ENCODE data around the gene EVC.
"Not testable (repeated sequence)": the region's sequence is repeated elsewhere in the genome, so short reads cannot be mapped to it uniquely, and the experiment has no call there.

EVC gene

DNA sequence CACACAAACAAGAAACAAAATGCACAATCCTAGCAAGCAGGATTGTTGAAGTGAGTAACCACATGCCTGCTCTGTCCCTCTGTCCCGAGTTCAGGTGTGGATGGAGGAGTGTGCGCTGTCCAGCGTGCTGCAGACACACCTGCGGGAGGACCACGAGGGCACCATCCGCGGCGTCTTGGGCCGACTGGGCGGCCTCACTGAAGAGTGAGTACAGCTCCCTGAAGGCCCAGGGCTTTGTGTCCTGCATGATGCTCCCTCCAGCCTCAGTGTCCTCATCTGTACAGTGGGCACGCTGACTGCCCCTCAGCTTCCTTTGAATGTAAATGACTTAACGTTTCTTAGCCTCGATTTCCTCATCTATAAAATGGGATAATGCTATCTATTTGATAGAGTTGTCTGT lies 82.5 kb downstream of the EVC start:
- no peak for DNase-seq

DNA sequence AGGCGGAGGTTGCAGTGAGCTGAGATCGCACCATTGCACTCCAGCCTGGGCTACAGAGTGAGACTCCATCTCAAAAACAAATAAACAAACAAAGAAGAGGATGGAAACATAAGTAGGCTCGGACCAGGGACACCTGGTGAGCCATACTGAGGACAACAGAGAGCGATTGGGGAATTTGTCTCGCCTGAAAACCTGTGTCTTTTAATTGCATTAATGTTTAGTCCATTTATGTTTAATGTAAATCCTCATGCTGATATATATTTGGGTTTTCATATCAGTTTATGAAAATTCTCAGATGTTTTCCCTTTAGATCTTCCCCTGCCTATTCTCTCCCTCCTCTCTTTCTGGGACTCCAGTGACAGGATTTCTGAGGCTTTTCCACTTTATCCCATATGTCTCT lies 84.6 kb downstream of the EVC start:
- DNase-seq: no peak

- no peak for DNase-seq
Measured at GRCh38 chr4:5796976-5797375, 86.0 kb downstream of the EVC start.

- no peak for DNase-seq
Measured at GRCh38 chr4:5797866-5798265, 86.9 kb downstream of the EVC start.

DNA sequence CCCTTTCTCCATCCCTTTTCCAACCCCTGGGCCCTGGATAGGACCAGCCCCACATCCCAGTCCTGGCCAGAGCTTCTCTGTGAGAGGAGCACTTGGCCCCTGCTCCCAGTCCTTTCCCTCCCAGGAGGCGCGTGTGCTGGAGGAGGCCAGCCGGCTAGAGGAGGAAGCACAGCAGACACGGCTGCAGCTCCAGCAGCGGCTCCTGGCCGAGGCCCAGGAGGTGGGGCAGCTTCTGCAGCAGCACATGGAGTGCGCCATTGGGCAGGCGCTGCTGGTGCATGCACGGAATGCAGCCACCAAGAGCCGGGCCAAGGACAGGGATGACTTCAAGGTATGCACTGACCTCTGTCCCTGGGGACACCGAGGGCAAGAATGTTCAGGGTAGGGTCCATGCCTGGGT lies 87.5 kb downstream of the EVC start:
- no peak for DNase-seq

DNA sequence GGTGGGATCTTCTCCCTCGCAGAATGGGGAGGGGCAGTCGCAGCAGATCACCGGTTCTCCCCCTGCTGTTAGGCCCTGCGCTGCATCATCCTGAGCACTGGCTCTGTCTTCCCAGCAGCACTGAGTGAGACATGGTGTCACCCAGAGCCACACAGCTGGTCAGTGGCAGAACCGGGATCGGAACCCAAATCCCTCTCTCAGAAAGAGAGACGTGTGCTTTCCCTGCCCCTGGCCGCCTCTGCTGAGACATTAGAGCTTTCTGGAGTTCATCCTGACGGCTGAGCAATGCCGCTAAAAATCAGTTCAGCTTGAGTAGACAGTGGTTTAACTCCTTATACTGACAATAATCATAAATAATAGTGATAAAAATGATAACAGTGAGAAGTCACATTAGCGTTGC lies 87.9 kb downstream of the EVC start:
- no peak for DNase-seq

DNA sequence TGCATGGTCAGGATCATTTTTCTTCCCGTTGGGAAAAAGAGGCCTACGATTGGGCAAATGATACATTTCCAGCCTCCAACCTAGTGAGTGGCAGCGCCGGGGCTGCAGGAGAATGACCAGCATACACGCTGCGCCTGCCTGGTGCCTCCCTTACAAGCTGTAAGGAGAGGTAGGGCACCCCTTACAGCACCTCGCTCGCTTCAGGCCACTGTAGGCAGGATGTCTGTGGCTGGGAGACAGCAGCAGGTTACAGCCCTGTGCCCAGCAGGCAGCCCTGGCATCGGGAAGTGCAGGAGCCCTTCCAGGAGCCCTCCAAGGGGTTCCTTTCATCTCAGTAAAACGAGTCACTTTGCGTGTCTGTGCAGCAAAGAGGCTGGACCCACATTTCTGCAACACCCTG lies 88.4 kb downstream of the EVC start:
- no peak for DNase-seq

GRCh38 chr4:5800496-5800895 lies 89.5 kb downstream of the EVC start:
- DNase-seq: no peak

- no peak for DNase-seq
Measured at GRCh38 chr4:5801696-5802095, 90.7 kb downstream of the EVC start.

DNA sequence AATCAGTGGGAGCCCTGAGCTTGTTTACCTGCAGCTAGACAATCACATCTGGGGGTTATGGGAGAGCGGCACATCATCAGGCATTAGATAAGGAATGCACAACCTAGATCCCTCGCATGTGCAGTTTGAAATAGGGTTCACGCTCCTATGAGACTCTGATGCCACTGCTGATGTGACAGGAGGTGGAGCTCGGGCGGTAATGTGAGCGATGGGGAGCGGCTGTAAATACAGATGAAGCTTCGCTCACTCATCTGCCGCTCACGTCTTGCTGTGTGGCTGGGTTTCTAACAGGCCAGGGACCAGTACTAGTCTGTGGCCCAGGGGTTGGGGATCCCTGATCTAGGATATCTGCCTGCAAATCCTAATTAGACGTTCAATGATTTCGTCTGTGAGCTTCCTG lies 91.6 kb downstream of the EVC start:
- no peak for DNase-seq

GRCh38 chr4:5804656-5805055 lies 93.7 kb downstream of the EVC start:
- no peak for DNase-seq

GRCh38 chr4:5805270-5805669 lies 94.3 kb downstream of the EVC start:
- no peak for DNase-seq

DNA sequence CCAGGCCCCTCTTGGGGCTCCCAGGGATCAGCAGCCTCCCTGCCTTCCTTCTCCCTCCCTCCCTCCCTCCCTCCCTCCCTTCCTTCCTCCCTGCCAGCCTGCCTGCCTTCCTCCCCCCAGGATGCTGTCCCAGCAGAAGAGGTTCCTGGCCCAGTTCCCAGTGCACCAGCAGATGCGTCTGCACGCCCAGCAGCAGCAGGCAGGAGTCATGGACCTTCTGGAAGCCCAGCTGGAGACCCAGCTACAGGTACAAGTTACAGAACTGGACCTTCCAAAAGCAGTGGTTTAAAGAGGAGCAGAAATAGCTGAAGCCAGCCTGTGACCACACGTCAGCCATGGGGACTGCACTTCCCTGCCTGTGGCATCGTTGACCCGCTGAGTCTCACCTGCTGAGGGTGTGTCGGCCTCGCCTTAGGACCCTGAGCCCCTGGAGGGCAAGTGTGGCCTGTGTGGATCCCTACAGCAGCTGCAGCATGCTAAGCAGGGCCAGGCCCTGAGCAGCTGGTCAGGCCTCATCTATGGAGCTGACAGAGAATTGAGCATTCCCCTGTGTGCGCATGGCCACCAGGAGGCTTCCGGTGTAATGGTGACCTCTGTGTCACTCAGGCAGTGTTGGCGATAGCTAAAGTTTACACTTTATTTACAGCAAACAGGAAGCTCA lies 97.2 kb downstream of the EVC start:
- no peak for DNase-seq

DNA sequence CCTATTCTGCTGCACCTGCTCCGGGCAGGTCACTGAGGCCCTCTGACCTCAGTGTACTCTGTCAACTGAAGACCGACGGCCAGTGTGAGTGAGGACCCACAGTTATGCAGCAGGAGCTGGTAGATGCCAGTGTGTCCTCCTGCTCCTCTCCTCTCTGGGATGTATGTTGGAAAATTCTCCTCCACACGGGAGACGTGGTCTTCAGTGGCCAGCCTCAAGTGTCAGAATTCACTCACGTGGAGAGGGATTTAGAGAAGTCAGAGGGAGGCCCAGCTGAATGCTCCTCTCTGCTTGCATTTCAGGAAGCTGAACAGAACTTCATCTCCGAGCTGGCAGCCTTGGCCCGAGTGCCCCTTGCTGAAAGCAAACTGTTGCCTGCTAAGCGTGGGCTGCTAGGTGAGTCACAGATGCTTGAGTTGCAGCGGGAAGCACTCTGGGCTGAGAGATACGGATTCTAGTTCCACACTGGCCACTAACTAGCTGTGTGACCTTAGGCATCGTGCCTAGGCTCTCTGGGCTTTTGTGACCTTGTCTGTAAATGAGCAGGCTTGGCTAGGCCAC lies 98.3 kb downstream of the EVC start:
- no peak for DNase-seq

- DNase-seq: no peak
Measured at GRCh38 chr4:5810151-5810550, 99.2 kb downstream of the EVC start.

DNA sequence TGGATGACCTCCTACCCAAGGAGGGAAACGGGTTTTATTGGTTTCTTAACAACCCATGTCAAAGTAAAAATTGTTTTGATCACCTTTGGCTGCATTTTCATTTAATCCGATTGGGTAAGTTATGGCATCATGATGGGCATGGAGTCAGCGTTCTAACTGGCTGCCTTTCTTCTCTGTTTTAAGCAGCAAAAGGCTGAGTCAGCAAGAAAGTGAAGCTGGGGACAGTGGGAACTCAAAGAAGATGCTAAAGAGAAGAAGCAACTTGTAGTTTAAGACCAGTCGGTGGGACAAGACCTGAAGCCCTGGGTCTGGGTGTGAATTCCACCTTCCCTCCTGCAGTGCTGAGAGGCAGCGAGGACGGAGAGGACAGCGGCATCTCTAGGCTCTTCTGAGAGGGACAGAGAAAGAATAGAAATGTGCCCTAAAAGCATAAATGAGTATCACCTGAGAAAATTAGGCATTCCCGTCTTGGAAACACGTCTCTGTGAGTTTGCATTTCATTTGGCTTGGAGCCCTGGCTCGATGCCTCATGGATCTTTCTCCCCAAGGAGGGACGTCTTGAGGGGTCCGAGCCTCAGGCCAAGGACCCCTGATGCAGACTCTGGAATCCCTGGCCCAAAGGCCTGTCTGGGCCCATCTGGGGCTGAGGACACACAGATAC lies 99.9 kb downstream of the EVC start:
- DNase-seq: no peak

GRCh38 chr4:5812057-5812456 lies 101.1 kb downstream of the EVC start:
- DNase-seq: not testable (repeated sequence)

DNA sequence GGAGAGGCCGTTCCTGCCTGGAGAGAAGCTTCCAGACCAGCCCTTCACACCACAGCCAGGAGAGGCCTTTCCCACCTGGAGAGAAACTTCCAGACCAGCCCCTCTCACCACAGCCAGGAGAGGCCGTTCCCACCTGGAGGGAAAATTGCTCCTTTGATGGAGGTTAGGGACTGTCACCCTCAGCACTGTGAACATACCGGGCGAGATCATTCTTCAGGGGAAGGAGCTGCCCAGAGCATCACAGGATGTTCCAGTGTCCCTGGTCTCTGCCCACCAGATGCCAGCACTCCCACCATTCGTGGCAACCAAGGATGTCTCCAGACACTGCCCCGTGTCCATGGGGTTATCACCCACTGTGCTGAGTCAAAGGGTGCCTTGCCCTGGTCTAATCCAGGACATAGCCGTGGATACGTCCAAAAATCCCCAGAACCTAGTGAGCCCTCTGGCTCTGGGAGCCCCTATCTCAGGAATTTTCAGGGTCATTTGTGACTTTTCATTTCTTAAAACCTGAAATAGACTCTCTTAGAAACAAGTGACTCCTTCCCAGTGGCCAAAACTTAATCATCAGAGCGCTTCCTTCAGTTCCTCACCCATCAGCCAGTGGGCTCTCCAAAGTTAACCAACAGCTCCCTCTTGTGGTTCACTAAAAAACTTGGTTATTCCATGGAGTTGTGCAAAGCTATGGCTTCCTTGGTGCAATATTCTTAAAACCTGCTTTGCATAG lies 101.7 kb downstream of the EVC start:
- DNase-seq: peak in 1 of 2 experiments; percentile 2

DNA sequence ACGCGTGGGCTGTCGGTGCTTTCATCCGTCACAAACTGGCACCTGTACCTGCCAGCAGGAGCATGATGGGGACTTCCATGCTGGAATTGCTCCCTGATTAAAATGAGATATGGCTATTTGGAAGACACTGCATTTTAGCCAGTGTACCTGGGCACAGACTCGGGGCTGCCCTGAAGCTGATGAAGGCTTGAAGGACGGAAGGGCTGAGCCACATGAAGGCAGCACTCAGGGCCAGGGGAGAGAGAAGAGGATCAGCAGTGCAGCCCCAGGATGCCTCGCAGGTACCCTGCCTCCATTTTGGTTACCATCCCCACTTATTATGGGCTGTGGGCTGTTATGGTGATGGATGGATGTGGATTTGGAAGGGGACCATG lies 102.9 kb downstream of the EVC start:
- DNase-seq: no peak

- DNase-seq: no peak
Measured at GRCh38 chr4:5814421-5814820, 103.4 kb downstream of the EVC start.

GRCh38 chr4:5815641-5816040 lies 104.6 kb downstream of the EVC start:
- no peak for DNase-seq

GRCh38 chr4:5816101-5816500 lies 105.1 kb downstream of the EVC start:
- no peak for DNase-seq

DNA sequence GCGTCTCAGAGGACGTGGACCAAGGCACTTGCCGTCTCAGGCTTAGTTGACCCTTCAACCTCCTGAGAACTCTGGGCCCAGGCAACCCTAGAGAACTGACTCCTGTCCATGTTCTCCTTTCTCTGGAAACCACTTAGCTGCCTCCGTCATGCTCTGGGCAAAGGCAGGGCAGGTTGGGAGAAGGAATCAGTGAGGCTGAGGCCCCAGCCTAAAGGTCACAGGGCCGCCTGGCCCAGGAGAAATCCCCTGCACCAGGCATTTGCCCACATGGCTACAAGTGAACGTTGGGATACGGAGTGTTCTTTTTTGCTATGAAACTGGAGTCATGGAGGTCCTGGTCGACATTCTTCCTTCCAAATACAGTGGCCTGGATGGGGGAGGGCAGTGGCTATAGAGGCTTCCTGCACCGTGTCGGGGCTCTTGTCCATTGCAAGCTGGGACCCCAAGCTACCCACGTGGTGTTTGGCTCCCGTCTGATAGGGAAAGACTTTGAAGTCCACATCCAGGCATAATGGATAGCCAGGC lies 105.9 kb downstream of the EVC start:
- DNase-seq: no peak
